ENCODE results near the gene LRRC74A.
A peak's percentile ranks its signal among the peaks of the same experiment; 100 is the strongest.

The LRRC74A gene

GRCh38 chr14:76782885-76783566, 43.2 kb upstream of the LRRC74A start:
- DNase-seq, result no peak
- H3K9me3 ChIP-seq (ENCODE audit: severe bottlenecking), result no peaks in the 10 kb centered on the region
- TF ChIP-seq, protein P1, sequence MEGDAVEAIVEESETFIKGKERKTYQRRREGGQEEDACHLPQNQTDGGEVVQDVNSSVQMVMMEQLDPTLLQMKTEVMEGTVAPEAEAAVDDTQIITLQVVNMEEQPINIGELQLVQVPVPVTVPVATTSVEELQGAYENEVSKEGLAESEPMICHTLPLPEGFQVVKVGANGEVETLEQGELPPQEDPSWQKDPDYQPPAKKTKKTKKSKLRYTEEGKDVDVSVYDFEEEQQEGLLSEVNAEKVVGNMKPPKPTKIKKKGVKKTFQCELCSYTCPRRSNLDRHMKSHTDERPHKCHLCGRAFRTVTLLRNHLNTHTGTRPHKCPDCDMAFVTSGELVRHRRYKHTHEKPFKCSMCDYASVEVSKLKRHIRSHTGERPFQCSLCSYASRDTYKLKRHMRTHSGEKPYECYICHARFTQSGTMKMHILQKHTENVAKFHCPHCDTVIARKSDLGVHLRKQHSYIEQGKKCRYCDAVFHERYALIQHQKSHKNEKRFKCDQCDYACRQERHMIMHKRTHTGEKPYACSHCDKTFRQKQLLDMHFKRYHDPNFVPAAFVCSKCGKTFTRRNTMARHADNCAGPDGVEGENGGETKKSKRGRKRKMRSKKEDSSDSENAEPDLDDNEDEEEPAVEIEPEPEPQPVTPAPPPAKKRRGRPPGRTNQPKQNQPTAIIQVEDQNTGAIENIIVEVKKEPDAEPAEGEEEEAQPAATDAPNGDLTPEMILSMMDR (IDR thresholded peaks at IDR 0.05; ENCODE audit: low read depth, low read length), result no peak
- H3K27me3 ChIP-seq (ENCODE audit: insufficient read depth, low read depth, severe bottlenecking), result no peaks in the 10 kb centered on the region
- peaks cover 13% of the 10 kb centered on the region for H3K36me3 ChIP-seq
- no peak overlapping the region for H3K4me3 ChIP-seq (ENCODE audit: low read depth, low read length)
- H3K27ac ChIP-seq, result no peak overlapping the region

- TF ChIP-seq, protein P1 (IDR thresholded peaks at IDR 0.05; ENCODE audit: low read depth, low read length), result no peak
- H3K27ac ChIP-seq, result no peak overlapping the region
- H3K4me3 ChIP-seq (ENCODE audit: low read depth, low read length), result no peak overlapping the region
- no peaks in the 10 kb centered on the region for H3K27me3 ChIP-seq (ENCODE audit: insufficient read depth, low read depth, severe bottlenecking)
- H3K9me3 ChIP-seq (ENCODE audit: severe bottlenecking), result no peaks in the 10 kb centered on the region
- peaks cover 26% of the 10 kb centered on the region for H3K36me3 ChIP-seq
- DNase-seq, result no peak
Observed at GRCh38 chr14:76784266-76784874, 41.8 kb upstream of the LRRC74A start.

GRCh38 chr14:76784881-76785280, 41.3 kb upstream of the LRRC74A start:
- Histone ChIP-seq H3K36me3 (peaks cover 27% of the 10 kb centered on the region), H3K27ac (no peak overlapping the region), H3K4me3 (ENCODE audit: low read depth, low read length) (no peak overlapping the region), H3K27me3 (ENCODE audit: insufficient read depth, low read depth, severe bottlenecking) (no peaks in the 10 kb centered on the region), H3K9me3 (ENCODE audit: severe bottlenecking) (no peaks in the 10 kb centered on the region)
- peak; percentile 90 for DNase-seq
- TF ChIP-seq, protein P1 (IDR thresholded peaks at IDR 0.05; ENCODE audit: low read depth, low read length), result peak; percentile 97

GRCh38 chr14:76786601-76787000, 39.6 kb upstream of the LRRC74A start:
- no peak overlapping the region for H3K27ac ChIP-seq
- no peak overlapping the region for H3K4me3 ChIP-seq (ENCODE audit: low read depth, low read length)
- no peak for DNase-seq
- no peaks in the 10 kb centered on the region for H3K27me3 ChIP-seq (ENCODE audit: insufficient read depth, low read depth, severe bottlenecking)
- H3K9me3 ChIP-seq (ENCODE audit: severe bottlenecking), result no peaks in the 10 kb centered on the region
- H3K36me3 ChIP-seq, result peaks cover 41% of the 10 kb centered on the region
- TF ChIP-seq, protein P1 (IDR thresholded peaks at IDR 0.05; ENCODE audit: low read depth, low read length), result no peak

- H3K27ac ChIP-seq, result no peak overlapping the region
- H3K9me3 ChIP-seq (ENCODE audit: severe bottlenecking), result no peaks in the 10 kb centered on the region
- H3K36me3 ChIP-seq, result peaks cover 35% of the 10 kb centered on the region
- no peaks in the 10 kb centered on the region for H3K27me3 ChIP-seq (ENCODE audit: insufficient read depth, low read depth, severe bottlenecking)
- DNase-seq, result no peak
- TF ChIP-seq, protein P1 (IDR thresholded peaks at IDR 0.05; ENCODE audit: low read depth, low read length), result no peak
- H3K4me3 ChIP-seq (ENCODE audit: low read depth, low read length), result no peak overlapping the region
Observed at GRCh38 chr14:76792422-76792821, 33.8 kb upstream of the LRRC74A start.

Measured in WERI-Rb-1 (cell line).